Frontal cortex (tissue), 1 donor: ENCODE results near the gene TRMT2B. TPM values are rescaled to one million over a fixed set of nuclear protein-coding genes. Genes with fewer than 3 reads are reported as not detected.

Source experiments
- total RNA-seq: library from RNA; depleted of rRNA; stranded (reverse); fragments of >200 nt; gene quantifications from one replicate; pipeline ENCODE4 v1.2.3, GENCODE V29; 2014

TRMT2B gene
- total RNA-seq, 1 donor from 2014 or later = 7.7 TPM

Other genes starting within 250 kb of the TRMT2B start
- gene CSTF2, start 231.7 kb downstream of the TRMT2B start, total RNA-seq = 13.5 TPM
- gene NOX1, start 177.8 kb downstream of the TRMT2B start, total RNA-seq = not detected
- gene XKRX, start 123.2 kb downstream of the TRMT2B start, total RNA-seq = not detected
- not detected for gene ARL13A, start 82.4 kb downstream of the TRMT2B start, total RNA-seq
- 98.2 TPM for gene TMEM35A, start 26.8 kb upstream of the TRMT2B start, total RNA-seq
- 7.7 TPM for gene CENPI, start 46.1 kb upstream of the TRMT2B start, total RNA-seq
- 5.3 TPM for gene DRP2, start 167.7 kb upstream of the TRMT2B start, total RNA-seq
- 0.41 TPM for gene TAF7L, start 239.2 kb upstream of the TRMT2B start, total RNA-seq